ENCODE measurements around the gene MATN4. TPM values are rescaled to one million over a fixed set of nuclear protein-coding genes. Genes with fewer than 3 reads are reported as not detected.

MATN4 gene
- polyA plus RNA-seq, 1 donor from 2014 or later = not detected

- H3K9me3 ChIP-seq (ENCODE audit: low read length) = no peaks in the 10 kb centered on the region
- H2AFZ ChIP-seq (ENCODE audit: low read depth, low read length) = no peak overlapping the region
- H3F3A ChIP-seq (ENCODE audit: insufficient read depth, low read length, poor library complexity, severe bottlenecking) = no peaks in the 10 kb centered on the region
- no peaks in the 10 kb centered on the region for H3K9me2 ChIP-seq (ENCODE audit: insufficient read depth, low read length)
- H3K4me3 ChIP-seq (ENCODE audit: low read length) = no peak overlapping the region
- TF ChIP-seq RAD21 (conservative IDR thresholded peaks at IDR 0.05) = no peak
- no peak for TF ChIP-seq REST (IDR thresholded peaks at IDR 0.05; ENCODE audit: borderline replicate concordance)
- TF ChIP-seq TAF1 (IDR thresholded peaks at IDR 0.05; ENCODE audit: low read depth) = no peak
- TF ChIP-seq SMC3 (conservative IDR thresholded peaks at IDR 0.05; ENCODE audit: poor library complexity) = no peak
- TF ChIP-seq EZH2 (IDR thresholded peaks at IDR 0.05; ENCODE audit: borderline replicate concordance, insufficient read depth, low read length, poor library complexity, severe bottlenecking) = no peak
- TF ChIP-seq EP300 (conservative IDR thresholded peaks at IDR 0.05; ENCODE audit: poor library complexity, severe bottlenecking) = no peak
- TF ChIP-seq CTCF (IDR thresholded peaks at IDR 0.05; ENCODE audit: poor library complexity, severe bottlenecking) = no peak
- TF ChIP-seq MXI1 (conservative IDR thresholded peaks at IDR 0.05; ENCODE audit: poor library complexity, severe bottlenecking) = no peak
- no peak for TF ChIP-seq POLR2AphosphoS5 (IDR thresholded peaks at IDR 0.05)
- no peak overlapping the region for H3K9ac ChIP-seq (ENCODE audit: low read length)
- no peak overlapping the region for H3K27ac ChIP-seq (ENCODE audit: low read length)
- no peaks in the 10 kb centered on the region for H3K27me3 ChIP-seq (ENCODE audit: insufficient read depth, low read depth, low read length)
- H3K79me2 ChIP-seq (replicated peaks; ENCODE audit: insufficient read depth, low read length) = no peaks in the 10 kb centered on the region
- no peaks in the 10 kb centered on the region for H4K20me1 ChIP-seq (ENCODE audit: insufficient read depth)
- H3K36me3 ChIP-seq (ENCODE audit: insufficient read depth, low read length) = no peaks in the 10 kb centered on the region
- no peak overlapping the region for H3K4me2 ChIP-seq (ENCODE audit: low read length)
Measured at GRCh38 chr20:45301824-45302271, 6.3 kb downstream of the MATN4 start.

GRCh38 chr20:45300961-45301360 is 7.1 kb downstream of the MATN4 start:
- Histone ChIP-seq H3K79me2 (replicated peaks; ENCODE audit: insufficient read depth, low read length) (no peaks in the 10 kb centered on the region), H3K9me3 (ENCODE audit: low read length) (no peaks in the 10 kb centered on the region), H3K27me3 (ENCODE audit: insufficient read depth, low read depth, low read length) (no peaks in the 10 kb centered on the region), H3K36me3 (ENCODE audit: insufficient read depth, low read length) (no peaks in the 10 kb centered on the region), H3K27ac (ENCODE audit: low read length) (no peak overlapping the region), H3K9me2 (ENCODE audit: insufficient read depth, low read length) (no peaks in the 10 kb centered on the region), H3K4me2 (ENCODE audit: low read length) (no peak overlapping the region), H4K20me1 (ENCODE audit: insufficient read depth) (no peaks in the 10 kb centered on the region), H3K9ac (ENCODE audit: low read length) (no peak overlapping the region), H3K4me3 (ENCODE audit: low read length) (no peak overlapping the region), H2AFZ (ENCODE audit: low read depth, low read length) (no peak overlapping the region), H3F3A (ENCODE audit: insufficient read depth, low read length, poor library complexity, severe bottlenecking) (no peaks in the 10 kb centered on the region)
- TF ChIP-seq SMC3 (conservative IDR thresholded peaks at IDR 0.05; ENCODE audit: poor library complexity) (no peak), EP300 (conservative IDR thresholded peaks at IDR 0.05; ENCODE audit: poor library complexity, severe bottlenecking) (no peak), REST (IDR thresholded peaks at IDR 0.05; ENCODE audit: borderline replicate concordance) (no peak), TAF1 (IDR thresholded peaks at IDR 0.05; ENCODE audit: low read depth) (no peak), MXI1 (conservative IDR thresholded peaks at IDR 0.05; ENCODE audit: poor library complexity, severe bottlenecking) (no peak), CTCF (IDR thresholded peaks at IDR 0.05; ENCODE audit: poor library complexity, severe bottlenecking) (no peak), POLR2AphosphoS5 (IDR thresholded peaks at IDR 0.05) (no peak), RAD21 (conservative IDR thresholded peaks at IDR 0.05) (no peak), EZH2 (IDR thresholded peaks at IDR 0.05; ENCODE audit: borderline replicate concordance, insufficient read depth, low read length, poor library complexity, severe bottlenecking) (no peak)
